ENCODE results near the gene HIGD1C. TPM values are rescaled to one million over a fixed set of nuclear protein-coding genes. Genes with fewer than 3 reads are reported as not detected.

The HIGD1C gene
- total and polyA plus RNA-seq, 7 experiments from 2014 or later = not detected

DNA sequence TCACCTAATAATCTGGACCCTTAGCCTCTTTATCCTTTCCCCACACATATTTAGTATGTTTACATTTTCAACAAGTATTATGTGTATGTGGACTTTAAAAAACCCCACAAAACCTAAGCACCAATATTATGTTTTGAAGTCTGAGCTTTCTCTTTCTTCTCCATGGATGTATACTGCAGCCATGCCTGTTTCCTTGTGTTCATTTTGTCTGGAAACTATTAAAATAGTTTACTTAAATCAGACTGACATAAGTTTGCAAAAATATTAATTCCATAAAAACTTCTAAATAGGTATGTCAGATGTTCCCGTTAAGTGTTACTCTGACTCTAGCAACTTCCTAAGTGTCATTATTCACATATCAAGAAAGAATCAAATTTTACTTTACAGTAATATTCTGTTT lies 2.9 kb downstream of the HIGD1C start:
- CTCF ChIA-PET = no interaction called here
- H3K27ac Mint-ChIP-seq = no peak overlapping the region

DNA sequence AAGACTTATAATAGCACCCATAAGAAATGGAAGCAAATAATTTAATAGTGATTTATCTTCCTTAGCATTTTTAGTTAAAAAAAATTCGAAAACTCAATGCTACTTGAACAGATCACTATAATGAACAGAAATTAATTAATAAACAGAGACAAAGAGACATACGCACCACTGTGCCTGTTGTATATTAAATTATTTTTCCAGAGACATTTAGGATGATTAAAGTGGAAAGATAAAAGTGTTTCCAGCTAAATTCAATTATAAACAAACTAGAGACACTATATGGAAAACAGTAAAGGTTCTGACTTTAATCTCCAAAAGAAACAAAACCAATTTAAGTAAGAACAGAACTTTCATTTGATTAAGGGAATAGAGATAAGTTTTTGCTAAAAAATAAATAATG lies 3.4 kb downstream of the HIGD1C start:
- no peaks in the 10 kb centered on the region for H3K36me3 ChIP-seq (ENCODE audit: control insufficient read depth in 2 of 3, insufficient read depth in 3 of 3, low read length in 3 of 3)
- H3K9me3 ChIP-seq (ENCODE audit: control insufficient read depth in 2 of 3, low read length in 3 of 3) = no peaks in the 10 kb centered on the region
- Mint-ChIP-seq H3K27ac (no peak overlapping the region), H3K9me3 (no peaks in the 10 kb centered on the region), H3K27me3 (no peaks in the 10 kb centered on the region), H3K4me3 (no peak overlapping the region), H3K4me1 (peaks cover 0 to 10% (median 6%) of the 10 kb centered on the region in 7 donors), H3K36me3 (peaks cover 0 to 12% (median 0%) of the 10 kb centered on the region in 5 donors)
- H3K27ac ChIP-seq (ENCODE audit: low read depth, low read length) = no peak overlapping the region
- no peak for DNase-seq
- ChIA-PET POLR2A (no interaction called here), CTCF (no interaction called here)
- ATAC-seq = no peak
- H3K27me3 ChIP-seq (ENCODE audit: control insufficient read depth in 2 of 2, insufficient read depth in 2 of 2, low read length in 2 of 2) = no peaks in the 10 kb centered on the region
- intact Hi-C loops (cut with micrococcal nuclease) = no loop called here
- H3K4me3 ChIP-seq (ENCODE audit: low read length) = no peak overlapping the region
- H3K4me1 ChIP-seq (ENCODE audit: control insufficient read depth in 2 of 2, insufficient read depth in 2 of 2, low read length in 2 of 2) = no peaks in the 10 kb centered on the region

More for the DNA sequence above, 2.9 kb downstream of the HIGD1C start:
- Histone ChIP-seq H3K27me3 (ENCODE audit: control insufficient read depth in 2 of 2, insufficient read depth in 2 of 2, low read length in 2 of 2) (no peaks in the 10 kb centered on the region), H3K27ac (ENCODE audit: low read depth, low read length) (no peak overlapping the region), H3K4me1 (ENCODE audit: control insufficient read depth in 2 of 2, insufficient read depth in 2 of 2, low read length in 2 of 2) (no peaks in the 10 kb centered on the region), H3K4me3 (ENCODE audit: low read length) (no peak overlapping the region), H3K36me3 (ENCODE audit: control insufficient read depth in 2 of 3, insufficient read depth in 3 of 3, low read length in 3 of 3) (no peaks in the 10 kb centered on the region), H3K9me3 (ENCODE audit: control insufficient read depth in 2 of 3, low read length in 3 of 3) (no peaks in the 10 kb centered on the region)
- H3K9me3 Mint-ChIP-seq = no peaks in the 10 kb centered on the region
- POLR2A ChIA-PET = interaction anchor here (1.5 kb wide), 1 partner anchor 31 kb away, joined by 3 read pairs; a partner anchor contains a TSS
- peaks cover 0 to 12% (median 0%) of the 10 kb centered on the region in 5 donors for H3K36me3 Mint-ChIP-seq
- H3K4me1 Mint-ChIP-seq = peaks cover 0 to 6% (median 4%) of the 10 kb centered on the region in 7 donors
- intact Hi-C loops (cut with micrococcal nuclease) = no loop called here
- no peaks in the 10 kb centered on the region for H3K27me3 Mint-ChIP-seq
- no peak for ATAC-seq
- H3K4me3 Mint-ChIP-seq = no peak overlapping the region
- DNase-seq = no peak

DNA sequence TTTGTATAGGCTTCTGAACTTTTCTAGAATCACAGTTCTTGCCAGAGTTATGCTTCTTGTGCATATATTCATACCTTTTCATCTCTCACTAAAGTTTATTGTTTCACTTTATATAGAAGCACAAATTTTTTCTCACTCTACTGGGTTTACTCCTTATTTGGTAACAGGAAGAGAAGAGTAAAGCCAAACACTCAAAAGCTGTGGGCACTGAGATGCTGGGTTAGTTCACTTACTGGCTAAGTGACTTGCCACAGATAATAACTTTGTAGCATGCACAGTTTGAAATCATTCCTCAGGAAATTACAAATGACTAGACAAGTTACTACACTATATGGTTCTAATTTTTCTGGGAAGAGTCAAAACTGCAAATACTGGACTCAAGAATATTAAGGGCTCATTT lies 7.8 kb downstream of the HIGD1C start:
- no peaks in the 10 kb centered on the region for H3K36me3 ChIP-seq (ENCODE audit: control insufficient read depth in 2 of 3, insufficient read depth in 3 of 3, low read length in 3 of 3)
- POLR2A ChIA-PET = no interaction called here
- no peaks in the 10 kb centered on the region for H3K9me3 Mint-ChIP-seq
- no peak for DNase-seq
- no peaks in the 10 kb centered on the region for H3K9me3 ChIP-seq (ENCODE audit: control insufficient read depth in 2 of 3, low read length in 3 of 3)
- peaks cover 0 to 2% (median 0%) of the 10 kb centered on the region in 5 donors for H3K36me3 Mint-ChIP-seq
- H3K4me3 Mint-ChIP-seq = no peak overlapping the region
- H3K4me1 Mint-ChIP-seq = peaks cover 0 to 13% (median 10%) of the 10 kb centered on the region in 7 donors
- CTCF ChIA-PET = no interaction called here
- no peak overlapping the region for H3K4me3 ChIP-seq (ENCODE audit: low read length)
- intact Hi-C loops (cut with micrococcal nuclease) = no loop called here
- no peaks in the 10 kb centered on the region for H3K4me1 ChIP-seq (ENCODE audit: control insufficient read depth in 2 of 2, insufficient read depth in 2 of 2, low read length in 2 of 2)
- no peak overlapping the region for H3K27ac ChIP-seq (ENCODE audit: low read depth, low read length)
- no peaks in the 10 kb centered on the region for H3K27me3 Mint-ChIP-seq
- no peak for ATAC-seq
- no peaks in the 10 kb centered on the region for H3K27me3 ChIP-seq (ENCODE audit: control insufficient read depth in 2 of 2, insufficient read depth in 2 of 2, low read length in 2 of 2)
- H3K27ac Mint-ChIP-seq = peak overlapping the region in 1 of 9 donors; percentile 2

DNA sequence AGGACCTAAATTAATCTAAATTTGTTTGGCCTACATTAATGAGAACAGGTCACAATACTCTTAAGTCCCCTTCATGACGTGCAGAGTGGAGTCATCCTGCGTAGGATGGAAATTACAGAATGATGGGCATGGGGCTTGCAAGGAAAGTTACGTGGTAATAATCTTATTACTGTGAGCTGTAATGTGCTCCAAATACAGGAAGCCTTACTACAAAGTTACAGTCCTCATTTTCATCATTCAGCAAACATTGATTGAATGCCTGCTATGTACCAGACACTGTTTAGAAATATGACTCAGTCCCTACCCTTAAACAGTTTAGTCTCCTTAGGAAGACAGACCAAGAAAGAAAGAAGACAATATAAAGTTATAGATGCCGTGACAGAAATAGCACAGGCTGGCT lies 9.4 kb downstream of the HIGD1C start:
- Mint-ChIP-seq H3K27me3 (no peaks in the 10 kb centered on the region), H3K4me3 (no peak overlapping the region), H3K9me3 (no peaks in the 10 kb centered on the region), H3K4me1 (peaks cover 0 to 13% (median 10%) of the 10 kb centered on the region in 7 donors), H3K27ac (peak overlapping the region in 1 of 9 donors; percentile 42), H3K36me3 (peaks cover 0 to 5% (median 0%) of the 10 kb centered on the region in 5 donors)
- intact Hi-C loops (cut with micrococcal nuclease) = no loop called here
- H3K4me1 ChIP-seq (ENCODE audit: control insufficient read depth in 2 of 2, insufficient read depth in 2 of 2, low read length in 2 of 2) = no peaks in the 10 kb centered on the region
- POLR2A ChIA-PET = no interaction called here
- H3K36me3 ChIP-seq (ENCODE audit: control insufficient read depth in 2 of 3, insufficient read depth in 3 of 3, low read length in 3 of 3) = no peaks in the 10 kb centered on the region
- no peak overlapping the region for H3K4me3 ChIP-seq (ENCODE audit: low read length)
- no peak for ATAC-seq
- DNase-seq = no peak
- H3K27me3 ChIP-seq (ENCODE audit: control insufficient read depth in 2 of 2, insufficient read depth in 2 of 2, low read length in 2 of 2) = no peaks in the 10 kb centered on the region
- H3K9me3 ChIP-seq (ENCODE audit: control insufficient read depth in 2 of 3, low read length in 3 of 3) = no peaks in the 10 kb centered on the region
- H3K27ac ChIP-seq (ENCODE audit: low read depth, low read length) = no peak overlapping the region
- CTCF ChIA-PET = no interaction called here

DNA sequence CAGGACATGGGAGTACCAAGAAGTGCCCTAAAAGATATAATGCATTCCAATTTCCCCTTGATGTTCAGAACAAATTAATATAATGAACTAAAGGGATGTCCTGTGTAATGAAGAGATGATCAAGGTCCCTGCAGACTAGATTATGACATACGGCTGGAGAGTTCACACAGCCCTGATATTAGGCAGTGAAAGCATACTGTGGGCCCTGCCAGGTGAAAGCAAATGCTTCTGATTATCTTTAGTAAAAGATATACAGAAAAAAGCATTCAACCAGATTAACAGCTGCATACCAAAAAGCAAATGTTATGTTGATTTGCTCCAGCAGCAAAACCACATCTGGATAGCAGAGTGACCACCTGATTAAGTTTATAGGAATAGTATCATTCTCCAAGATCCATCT lies 12.1 kb downstream of the HIGD1C start:
- H3K4me1 Mint-ChIP-seq = peaks cover 0 to 13% (median 10%) of the 10 kb centered on the region in 7 donors
- Histone ChIP-seq H3K4me1 (ENCODE audit: control insufficient read depth in 2 of 2, insufficient read depth in 2 of 2, low read length in 2 of 2) (no peaks in the 10 kb centered on the region), H3K4me3 (ENCODE audit: low read length) (no peak overlapping the region), H3K9me3 (ENCODE audit: control insufficient read depth in 2 of 3, low read length in 3 of 3) (no peaks in the 10 kb centered on the region), H3K27ac (ENCODE audit: low read depth, low read length) (no peak overlapping the region), H3K36me3 (ENCODE audit: control insufficient read depth in 2 of 3, insufficient read depth in 3 of 3, low read length in 3 of 3) (peaks cover 0 to 8% (median 0%) of the 10 kb centered on the region in 3 experiments), H3K27me3 (ENCODE audit: control insufficient read depth in 2 of 2, insufficient read depth in 2 of 2, low read length in 2 of 2) (no peaks in the 10 kb centered on the region)
- no peak overlapping the region for H3K27ac Mint-ChIP-seq
- CTCF ChIA-PET = no interaction called here
- peaks cover 0 to 10% (median 9%) of the 10 kb centered on the region in 5 donors for H3K36me3 Mint-ChIP-seq
- H3K9me3 Mint-ChIP-seq = no peaks in the 10 kb centered on the region
- intact Hi-C loops (cut with micrococcal nuclease) = no loop called here
- no peak overlapping the region for H3K4me3 Mint-ChIP-seq
- POLR2A ChIA-PET = no interaction called here
- ATAC-seq (no peak), DNase-seq (no peak)
- H3K27me3 Mint-ChIP-seq = no peaks in the 10 kb centered on the region

DNA sequence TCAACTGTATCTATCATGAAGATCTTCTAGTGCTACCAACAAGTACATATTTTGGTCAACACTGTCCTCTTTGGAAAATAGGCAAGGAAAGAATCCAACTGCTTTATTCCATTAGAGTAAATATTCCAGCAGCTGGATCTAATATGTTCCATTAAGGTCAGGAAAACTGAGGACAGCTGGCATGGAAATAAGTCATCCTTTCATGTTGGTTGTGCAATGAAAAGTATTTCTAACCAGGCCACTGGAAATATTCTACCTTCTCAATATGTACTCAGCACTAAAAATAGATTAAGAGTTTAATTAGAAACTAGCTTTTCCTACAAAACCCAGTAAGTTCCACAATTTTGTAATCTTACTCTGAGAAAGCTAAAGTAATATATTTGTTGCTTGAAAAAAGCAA lies 19.6 kb downstream of the HIGD1C start:
- H3K27ac ChIP-seq (ENCODE audit: low read depth, low read length) = no peak overlapping the region
- H3K36me3 Mint-ChIP-seq = peaks cover 14 to 58% (median 40%) of the 10 kb centered on the region in 5 donors
- peaks cover 0 to 2% (median 0%) of the 10 kb centered on the region in 7 donors for H3K4me1 Mint-ChIP-seq
- no peaks in the 10 kb centered on the region for H3K9me3 Mint-ChIP-seq
- peaks cover 0 to 18% (median 0%) of the 10 kb centered on the region in 3 experiments for H3K36me3 ChIP-seq (ENCODE audit: control insufficient read depth in 2 of 3, insufficient read depth in 3 of 3, low read length in 3 of 3)
- ATAC-seq (no peak), DNase-seq (no peak)
- intact Hi-C loops (cut with micrococcal nuclease) = no loop called here
- H3K4me1 ChIP-seq (ENCODE audit: control insufficient read depth in 2 of 2, insufficient read depth in 2 of 2, low read length in 2 of 2) = no peaks in the 10 kb centered on the region
- H3K27me3 ChIP-seq (ENCODE audit: control insufficient read depth in 2 of 2, insufficient read depth in 2 of 2, low read length in 2 of 2) = no peaks in the 10 kb centered on the region
- H3K4me3 Mint-ChIP-seq = no peak overlapping the region
- no peaks in the 10 kb centered on the region for H3K27me3 Mint-ChIP-seq
- H3K9me3 ChIP-seq (ENCODE audit: control insufficient read depth in 2 of 3, low read length in 3 of 3) = no peaks in the 10 kb centered on the region
- CTCF ChIA-PET = no interaction called here
- POLR2A ChIA-PET = interaction anchor here (0.7 kb wide), 1 partner anchor 1049 kb away, joined by 3 read pairs; no protein-coding TSS in a partner anchor
- H3K4me3 ChIP-seq (ENCODE audit: low read length) = no peak overlapping the region
- no peak overlapping the region for H3K27ac Mint-ChIP-seq

DNA sequence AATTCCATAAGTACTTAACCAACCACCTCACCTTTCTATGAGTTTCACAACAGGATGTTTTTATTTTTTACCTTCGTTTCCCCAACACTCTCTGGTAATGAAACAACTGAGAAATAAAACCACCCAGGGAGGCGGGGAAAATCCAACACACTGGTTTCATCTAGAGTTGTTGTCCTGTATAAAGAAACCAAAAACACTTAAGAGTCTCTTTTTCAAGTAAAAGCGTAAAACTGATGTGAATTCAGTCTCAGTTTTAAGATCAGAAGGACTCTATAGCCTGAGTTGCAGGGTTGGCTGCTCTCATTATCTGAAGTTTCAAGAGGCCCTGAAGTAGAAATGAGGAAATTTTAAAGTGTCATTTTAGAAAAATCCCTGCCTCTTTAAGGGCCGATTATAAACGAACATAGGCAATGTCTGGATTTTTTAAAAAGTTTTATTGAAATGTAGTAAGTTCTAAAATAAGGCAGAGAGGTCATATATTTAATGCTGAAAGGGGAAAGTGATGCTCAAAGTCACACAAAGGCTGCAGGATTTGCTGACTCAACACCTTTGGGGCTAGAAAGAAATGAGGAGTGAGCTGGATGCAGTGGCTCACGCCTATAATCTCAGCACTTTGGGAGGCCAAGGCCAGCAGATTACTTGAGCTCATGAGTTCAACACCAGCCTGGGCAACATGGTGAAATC lies 27.2 kb downstream of the HIGD1C start:
- ATAC-seq (no peak), DNase-seq (peak in 1 of 9 donors; percentile 54)
- H3K27me3 ChIP-seq (ENCODE audit: control insufficient read depth in 2 of 2, insufficient read depth in 2 of 2, low read length in 2 of 2) = no peaks in the 10 kb centered on the region
- H3K27me3 Mint-ChIP-seq = no peaks in the 10 kb centered on the region
- H3K27ac Mint-ChIP-seq = peak overlapping the region in 2 of 9 donors; percentile 7 to 90
- H3K27ac ChIP-seq (ENCODE audit: low read depth, low read length) = no peak overlapping the region
- intact Hi-C loops (cut with micrococcal nuclease) = loop anchor here in 1 of 2 donors (10.0 kb wide), 1 partner anchor 475 kb away; the partner anchor contains the start of gene DIP2B
- peaks cover 0 to 21% (median 0%) of the 10 kb centered on the region in 7 donors for H3K4me1 Mint-ChIP-seq
- POLR2A ChIA-PET = no interaction called here
- H3K4me3 ChIP-seq (ENCODE audit: low read length) = no peak overlapping the region
- no peaks in the 10 kb centered on the region for H3K4me1 ChIP-seq (ENCODE audit: control insufficient read depth in 2 of 2, insufficient read depth in 2 of 2, low read length in 2 of 2)
- no peaks in the 10 kb centered on the region for H3K9me3 Mint-ChIP-seq
- CTCF ChIA-PET = no interaction called here
- no peaks in the 10 kb centered on the region for H3K9me3 ChIP-seq (ENCODE audit: control insufficient read depth in 2 of 3, low read length in 3 of 3)
- peaks cover 0 to 48% (median 21%) of the 10 kb centered on the region in 5 donors for H3K36me3 Mint-ChIP-seq
- peak overlapping the region in 1 of 10 donors; percentile 49 for H3K4me3 Mint-ChIP-seq
- H3K36me3 ChIP-seq (ENCODE audit: control insufficient read depth in 2 of 3, insufficient read depth in 3 of 3, low read length in 3 of 3) = peaks cover 0 to 15% (median 0%) of the 10 kb centered on the region in 3 experiments

Measured in naive thymus-derived CD4-positive, alpha-beta T cell (primary cell).